Femur (tissue), 1 donor: ENCODE data around the gene NDUFAF4.
A peak's percentile ranks its signal among the peaks of the same experiment; 100 is the strongest.

ENCODE experiments used
- DNase-seq: peaks from one replicate; pipeline ENCODE4 v3.0.0-alpha.2; 2017

NDUFAF4 gene

DNA sequence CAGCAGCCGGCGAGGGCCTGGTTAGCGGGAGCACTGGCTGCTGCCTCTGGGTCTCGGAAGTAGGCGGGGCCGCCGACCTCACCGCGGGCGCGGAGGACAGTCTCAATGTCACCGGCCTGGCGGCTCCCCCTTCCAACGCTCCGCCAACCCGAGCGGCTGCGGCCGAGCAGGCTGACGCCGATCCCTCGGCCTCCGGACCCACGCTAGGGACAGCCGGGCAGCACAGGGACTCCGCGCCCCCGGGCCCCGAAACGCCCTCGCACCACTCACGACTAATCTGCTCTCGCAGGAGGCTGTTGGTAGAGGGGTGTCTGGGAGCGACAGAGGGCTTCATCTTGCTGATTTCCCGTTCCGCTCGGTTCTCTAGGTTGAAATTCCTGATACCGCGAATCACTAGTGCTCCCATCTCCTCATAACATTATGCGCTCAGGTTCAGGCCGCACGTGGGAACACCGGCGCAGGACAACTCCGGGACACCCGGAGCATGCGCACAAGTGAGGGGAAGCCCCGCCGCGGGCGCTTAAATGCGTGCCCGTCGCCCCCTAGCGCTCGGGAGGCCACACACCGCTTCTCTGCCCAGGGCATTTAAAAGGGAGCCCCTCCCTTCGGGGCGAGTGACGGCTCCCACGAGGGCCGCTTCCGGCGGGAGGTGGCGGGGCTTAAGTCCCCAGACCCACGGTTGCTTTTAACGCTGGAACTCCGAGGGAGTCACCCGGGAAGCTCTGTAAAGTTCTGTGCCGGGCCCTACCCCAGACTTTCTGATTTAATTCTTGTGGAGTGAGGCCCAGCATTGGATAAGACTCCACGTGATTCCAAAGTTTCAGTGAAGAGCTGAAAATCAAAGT lies at the start of gene NDUFAF4:
TSS of gene NDUFAF4 (minus strand) at position 496 of the 845 bp plus-strand sequence. CDS start at position 406, 90 bp downstream.
- peak; percentile 97 for DNase-seq

DNA sequence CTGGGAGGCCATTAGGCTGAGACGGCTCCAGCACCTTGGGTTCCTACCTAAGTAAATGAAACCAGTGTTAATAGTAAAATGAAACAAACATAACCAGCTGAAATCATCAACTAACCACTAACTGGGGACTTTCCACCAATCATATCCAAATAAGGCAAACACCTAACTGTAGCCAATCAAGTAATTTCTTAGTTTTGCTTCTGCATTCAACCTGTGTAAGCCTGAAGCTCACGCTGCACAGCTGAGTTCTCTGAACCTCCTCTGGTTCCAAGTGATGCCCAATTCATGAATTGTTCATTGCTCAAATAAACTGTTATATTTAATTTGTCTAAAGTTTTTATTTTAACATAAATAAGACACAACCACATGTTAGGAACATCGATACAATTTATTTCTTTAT lies 49.4 kb upstream of the NDUFAF4 start:
- DNase-seq, result no peak

DNA sequence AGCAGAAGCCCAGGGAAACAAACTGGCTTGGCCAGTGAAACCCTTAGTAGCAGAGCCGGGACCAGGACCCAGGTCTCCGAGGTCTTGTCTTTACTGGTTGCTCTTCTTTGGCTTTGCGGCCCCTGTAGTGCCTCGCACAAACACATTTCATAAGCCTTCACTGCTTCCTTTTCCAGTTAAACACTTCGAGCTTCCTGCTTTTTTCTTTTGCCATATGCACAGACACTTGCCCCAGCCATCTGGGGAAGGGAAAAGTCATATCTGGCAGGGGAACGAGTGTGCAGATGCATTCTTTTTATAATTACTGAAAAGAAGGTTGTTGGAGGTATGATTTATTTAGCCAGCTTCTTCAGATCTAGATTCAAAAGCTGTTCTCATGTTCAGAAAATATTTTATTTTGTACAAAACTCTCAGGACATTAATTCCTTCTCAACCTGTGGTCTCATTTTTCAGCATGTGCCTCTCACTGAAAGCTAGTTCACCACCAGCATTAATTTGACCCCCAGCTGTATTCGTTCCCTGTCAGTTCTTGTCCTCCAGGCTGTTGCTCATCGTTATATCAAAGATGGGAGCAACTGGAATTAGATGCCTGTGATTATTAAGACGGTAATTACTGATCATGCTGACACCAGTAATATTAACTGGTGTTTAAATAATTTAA lies 46.0 kb upstream of the NDUFAF4 start:
- no peak for DNase-seq

DNA sequence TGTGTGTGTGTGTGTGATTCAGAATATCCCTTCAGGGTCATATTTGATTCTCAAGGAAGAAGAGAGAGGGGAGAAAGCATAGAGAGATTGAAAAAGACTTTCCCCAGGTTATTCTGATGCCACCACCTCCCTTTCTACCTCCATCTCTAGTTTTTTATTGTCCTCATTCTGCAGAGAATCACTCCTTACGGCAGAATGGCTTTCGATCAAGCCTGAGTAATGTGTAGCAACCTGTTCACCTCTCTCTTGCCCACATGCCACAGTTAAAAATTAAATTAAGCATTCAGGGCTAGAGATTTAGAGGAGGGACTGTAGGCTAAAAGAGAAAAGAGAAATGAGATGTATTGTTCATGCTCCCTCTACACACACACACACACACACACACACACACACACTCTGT lies 45.0 kb upstream of the NDUFAF4 start:
- DNase-seq, result no peak

DNA sequence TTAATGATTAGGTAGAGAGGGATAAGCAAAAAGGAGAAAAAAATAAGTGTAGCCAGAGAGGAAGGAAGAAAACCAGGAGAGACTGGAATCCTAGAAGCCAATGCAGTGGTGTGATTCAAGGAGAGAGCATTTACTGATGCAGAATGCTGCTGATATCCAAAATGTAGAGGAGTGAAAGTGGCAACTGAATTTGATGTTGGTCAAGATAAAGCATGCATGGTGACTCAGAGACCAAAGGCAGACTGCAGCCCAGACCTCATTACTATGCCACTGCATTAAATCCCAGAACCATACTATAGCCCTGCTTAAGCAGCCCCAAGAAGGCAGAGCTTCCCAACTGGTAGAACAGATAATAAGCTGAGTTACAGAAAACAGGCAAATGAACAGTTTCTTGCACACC lies 42.6 kb upstream of the NDUFAF4 start:
- no peak for DNase-seq

DNA sequence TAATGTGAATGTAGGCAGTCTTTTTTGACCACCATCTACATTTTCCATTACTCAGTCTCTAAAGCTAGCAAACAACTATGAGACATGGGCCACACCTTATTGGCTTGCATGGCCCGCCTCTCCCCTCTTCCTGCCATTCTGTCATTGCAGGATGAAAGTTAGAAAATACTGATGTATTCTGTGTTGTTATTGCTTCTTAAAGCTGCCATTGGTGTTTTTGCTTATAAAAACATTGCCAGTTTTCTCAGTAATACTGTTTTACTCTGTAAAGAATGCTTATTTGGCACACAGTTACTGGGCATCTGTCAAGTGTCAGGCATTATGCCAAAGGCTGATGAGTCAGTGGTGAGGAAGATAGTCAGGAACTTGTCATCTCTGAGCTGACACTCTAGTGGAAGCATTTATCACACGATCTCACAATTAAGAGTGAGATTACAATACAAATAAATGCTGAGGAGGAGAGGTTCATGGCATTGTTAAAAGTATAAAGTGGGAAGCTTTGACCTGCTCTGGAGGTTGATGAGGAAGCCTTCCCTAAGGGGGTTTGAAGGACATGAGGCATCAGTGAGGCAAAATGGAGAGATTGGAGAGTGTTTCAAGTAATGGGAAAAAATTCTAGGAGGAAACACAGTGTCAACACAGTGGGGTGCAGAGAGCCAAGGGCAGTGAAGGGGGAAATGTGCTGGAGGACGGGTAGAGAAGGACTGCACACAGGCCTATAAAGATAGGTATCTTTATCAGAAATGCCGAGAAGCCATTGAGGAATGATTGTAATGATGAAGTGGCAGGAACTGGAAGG lies 41.5 kb upstream of the NDUFAF4 start:
- no peak for DNase-seq

DNA sequence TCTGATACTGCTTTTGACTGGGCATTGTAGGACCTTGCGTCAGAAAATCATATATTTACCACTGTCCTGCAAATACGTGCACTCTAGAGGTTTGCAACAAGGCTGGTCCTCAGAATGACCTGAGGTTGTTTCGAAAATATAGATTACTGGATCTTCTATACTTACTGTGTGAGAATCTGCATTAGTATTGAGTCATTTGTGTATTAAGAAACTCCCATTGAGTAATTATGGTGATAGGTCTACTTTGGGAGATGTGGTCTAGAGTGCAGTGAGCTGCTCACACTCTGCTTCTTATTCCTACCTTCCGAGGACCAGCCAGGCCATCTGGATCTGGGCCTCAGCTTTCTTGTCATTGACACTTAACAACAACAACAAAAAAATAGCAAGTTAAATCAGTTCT lies 36.4 kb upstream of the NDUFAF4 start:
- DNase-seq, result no peak

DNA sequence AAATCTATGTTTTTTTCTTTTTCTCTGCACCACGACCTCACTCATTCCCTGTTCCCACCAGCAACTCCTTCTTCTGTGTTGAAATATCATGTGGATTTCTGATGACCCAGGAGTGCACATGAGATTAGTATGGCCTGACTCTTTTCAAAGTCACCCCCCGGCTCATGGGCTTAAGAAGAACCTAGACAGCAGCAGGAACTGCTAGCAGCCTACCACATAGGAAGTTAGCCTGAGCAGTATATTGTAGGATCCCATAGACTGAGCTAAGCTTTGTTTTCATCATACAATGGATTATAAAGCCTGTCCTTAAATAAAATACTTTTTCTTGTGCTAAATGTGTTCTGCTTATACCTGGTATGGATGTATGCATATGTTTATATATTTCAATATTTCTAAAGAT lies 33.5 kb upstream of the NDUFAF4 start:
- DNase-seq, result no peak

DNA sequence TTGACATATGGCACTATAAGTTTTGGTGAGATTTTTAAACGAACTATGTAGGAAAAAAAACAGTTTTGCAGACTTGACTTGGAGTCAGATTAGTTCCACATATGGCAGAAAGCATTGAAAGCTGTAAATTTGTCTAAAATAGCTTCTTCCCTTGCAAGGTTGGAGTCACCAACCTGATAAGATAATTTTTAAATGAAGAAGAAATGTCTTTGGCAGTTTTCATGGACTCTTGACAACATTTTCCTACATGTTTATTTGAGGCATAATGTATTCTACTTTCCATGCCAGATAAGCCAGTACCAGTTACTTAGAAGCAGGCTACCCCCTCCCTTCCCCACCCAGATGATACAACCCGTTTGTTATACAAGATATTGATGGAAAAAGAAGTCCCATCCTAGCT lies 32.0 kb upstream of the NDUFAF4 start:
- no peak for DNase-seq

DNA sequence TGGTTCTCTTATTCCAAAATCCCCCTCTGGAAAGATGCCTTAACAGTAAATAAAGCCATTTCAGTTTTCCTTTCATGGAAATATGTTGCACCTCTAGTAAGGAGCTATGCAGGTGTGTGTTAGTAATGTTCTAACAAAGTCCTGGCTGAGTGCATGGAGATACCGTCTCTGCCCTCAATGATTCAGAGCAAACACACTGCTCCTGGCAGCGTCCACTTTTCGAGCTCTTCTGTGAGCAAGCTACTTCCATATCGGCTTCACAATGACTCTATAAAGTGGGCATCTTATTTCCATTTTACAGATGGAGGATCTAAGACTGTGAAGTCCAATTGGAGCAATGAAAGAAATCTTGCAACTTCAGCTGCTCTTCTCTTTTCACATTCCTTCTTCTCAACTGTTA lies 30.0 kb upstream of the NDUFAF4 start:
- DNase-seq, result no peak

DNA sequence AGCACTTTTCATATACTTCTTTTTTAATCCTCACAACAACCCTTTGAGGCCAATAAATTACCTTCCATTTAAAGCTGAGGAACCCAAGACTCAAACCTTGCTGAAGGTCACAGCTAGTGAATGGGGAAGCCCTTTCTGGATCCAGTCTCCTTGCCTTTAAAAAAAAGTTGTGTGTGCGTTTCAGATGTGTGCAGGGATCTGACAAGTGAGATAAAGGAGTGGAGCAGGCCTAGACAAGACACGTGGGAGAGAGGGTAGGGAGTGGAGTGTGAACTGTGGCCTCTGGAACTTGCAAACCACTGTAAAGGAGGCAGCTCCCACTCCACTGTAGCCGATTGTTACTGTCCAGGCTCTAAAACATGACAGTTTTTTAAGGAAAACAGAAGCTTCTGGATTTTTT lies 28.7 kb upstream of the NDUFAF4 start:
- DNase-seq, result no peak

DNA sequence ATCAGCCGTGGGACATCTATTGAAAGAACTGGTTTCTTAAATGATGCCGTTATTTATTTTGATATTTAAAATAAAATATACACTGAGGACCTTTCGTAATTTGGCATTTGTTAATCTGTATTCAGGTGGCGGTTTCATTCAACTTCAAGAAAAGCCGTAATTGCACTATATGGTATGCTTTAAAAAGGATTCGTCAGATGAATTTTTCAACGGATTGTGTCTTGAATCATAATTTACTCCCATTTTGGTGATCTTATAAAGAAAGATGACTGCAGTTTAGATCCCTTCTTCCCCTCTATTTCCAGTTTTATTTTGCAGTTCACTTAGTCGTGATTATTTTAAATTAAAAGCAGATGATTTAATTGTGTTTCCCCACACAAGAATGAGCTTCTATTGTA lies 27.6 kb upstream of the NDUFAF4 start:
- no peak for DNase-seq

DNA sequence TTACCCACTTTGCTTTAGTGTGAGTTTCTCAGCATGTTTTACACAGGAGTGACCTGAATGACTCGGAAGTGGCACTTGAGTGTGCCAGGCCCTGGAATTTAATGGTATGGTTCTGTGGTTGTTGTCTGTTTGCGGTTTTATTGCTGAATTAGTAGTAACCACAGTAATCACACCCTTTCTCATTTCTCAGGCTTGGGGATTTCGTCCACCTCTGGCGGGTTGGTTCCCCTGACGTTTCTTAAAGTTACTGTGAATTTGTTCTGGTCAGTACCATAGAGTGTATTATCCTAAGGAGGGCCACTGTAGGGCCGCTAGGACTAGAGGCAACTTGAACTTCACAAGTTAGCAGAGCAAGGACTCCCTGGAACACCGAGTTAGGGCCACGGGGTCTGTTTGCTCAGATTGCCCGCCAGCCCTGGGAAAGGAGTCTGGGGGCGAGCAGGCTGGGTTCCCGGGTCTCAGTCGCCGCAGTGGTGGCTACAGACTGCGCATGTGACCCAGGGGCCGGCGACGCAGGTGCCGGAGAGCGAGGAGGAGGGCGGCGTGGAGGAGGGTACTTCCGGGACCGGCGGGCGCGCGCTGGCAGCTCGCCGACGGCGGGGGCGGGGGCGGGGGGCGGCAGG lies 26.3 kb upstream of the NDUFAF4 start:
- no peak for DNase-seq

DNA sequence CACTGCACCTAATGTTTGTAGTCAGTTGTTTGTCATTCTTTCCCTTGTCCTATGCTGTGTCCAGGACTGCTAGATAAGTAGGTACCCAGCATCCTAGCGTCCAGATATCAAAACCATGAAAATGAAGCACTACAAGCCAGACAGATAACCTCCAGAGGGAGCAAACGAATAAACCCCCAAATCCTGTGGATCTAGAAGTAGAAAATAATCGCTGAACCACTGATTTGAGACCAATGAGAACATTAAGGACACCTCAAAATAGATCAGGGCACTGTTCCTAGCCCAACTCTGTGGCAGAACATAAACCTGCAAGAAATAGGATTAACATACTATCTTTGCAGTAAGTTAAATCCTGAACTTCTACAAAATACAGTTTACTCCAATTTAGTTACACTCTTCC lies 25.7 kb upstream of the NDUFAF4 start:
- DNase-seq, result no peak

DNA sequence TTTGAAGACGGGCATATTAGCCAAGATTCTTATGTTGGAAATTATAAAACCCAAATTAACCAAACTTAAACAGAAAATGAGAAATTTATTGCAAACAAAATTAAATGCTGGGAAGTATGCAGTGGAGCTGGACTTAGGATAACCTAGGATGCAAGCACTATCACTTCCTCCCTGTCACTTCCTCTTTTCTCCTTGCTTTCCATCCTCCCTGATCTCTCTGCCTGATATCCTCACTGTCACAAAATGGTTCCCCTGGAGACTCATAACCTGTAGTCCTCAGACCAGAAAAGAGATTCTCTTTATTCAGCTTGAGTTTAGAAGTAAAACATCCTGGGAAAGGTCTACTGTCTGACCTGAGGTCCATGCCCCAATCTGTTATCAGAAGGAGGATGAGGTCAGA lies 19.4 kb upstream of the NDUFAF4 start:
- no peak for DNase-seq

DNA sequence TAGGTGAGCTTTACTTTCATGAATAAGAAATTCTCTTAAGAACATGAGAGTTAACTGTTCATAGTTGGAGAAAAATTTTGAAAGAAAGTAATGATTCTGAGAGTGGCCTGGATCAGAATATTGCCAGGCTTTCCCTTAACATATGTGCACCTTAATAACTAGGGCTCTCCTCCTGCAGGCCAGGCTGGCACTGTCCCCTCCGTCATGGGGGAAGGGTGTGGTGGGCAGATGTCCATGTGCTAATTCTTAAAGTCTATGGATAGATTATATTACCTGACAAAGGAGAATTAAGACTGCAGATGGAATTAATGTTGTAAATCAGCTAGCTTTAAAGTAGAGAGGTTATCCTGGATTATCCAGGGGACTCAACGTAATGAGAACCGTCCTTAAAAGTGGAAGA lies 15.9 kb upstream of the NDUFAF4 start:
- DNase-seq, result no peak

DNA sequence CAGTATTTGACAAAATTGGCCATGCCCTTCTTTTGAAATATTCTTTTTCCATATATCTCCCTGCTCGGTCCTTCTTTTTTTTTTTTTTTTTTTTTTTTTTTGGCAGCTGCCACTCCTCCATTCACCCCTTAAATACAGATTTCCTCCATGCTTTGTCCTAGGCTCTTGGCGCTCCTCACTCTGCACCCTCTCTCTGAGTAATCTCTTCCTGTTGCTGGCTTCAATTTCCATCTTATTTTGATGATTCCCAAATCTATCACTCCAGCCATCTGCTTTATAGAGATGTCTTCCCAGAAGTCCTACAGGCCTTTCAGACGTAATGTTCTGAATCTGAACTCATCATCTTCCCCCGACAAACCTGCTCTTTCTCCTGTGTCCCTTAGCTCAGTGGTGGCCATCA lies 14.1 kb upstream of the NDUFAF4 start:
- no peak for DNase-seq

DNA sequence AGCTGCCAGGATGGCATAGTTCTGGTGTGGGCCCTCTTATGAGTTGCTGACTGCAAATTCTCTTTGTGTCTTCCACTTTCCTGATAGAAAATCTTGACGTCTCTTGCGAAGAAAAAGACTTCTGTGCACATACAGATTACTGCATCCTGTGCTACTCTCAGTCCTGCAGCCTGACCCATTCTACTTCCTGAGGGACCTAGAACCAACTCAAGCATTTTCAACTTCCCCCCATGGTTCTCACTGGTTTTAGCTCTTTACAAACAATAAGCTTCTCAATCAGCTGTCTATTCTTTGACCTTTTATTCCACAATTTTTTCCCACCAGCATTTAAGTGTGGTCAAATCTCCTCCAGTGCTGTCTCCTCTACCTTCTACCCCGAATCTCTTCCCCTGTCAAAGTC lies 13.5 kb upstream of the NDUFAF4 start:
- no peak for DNase-seq

DNA sequence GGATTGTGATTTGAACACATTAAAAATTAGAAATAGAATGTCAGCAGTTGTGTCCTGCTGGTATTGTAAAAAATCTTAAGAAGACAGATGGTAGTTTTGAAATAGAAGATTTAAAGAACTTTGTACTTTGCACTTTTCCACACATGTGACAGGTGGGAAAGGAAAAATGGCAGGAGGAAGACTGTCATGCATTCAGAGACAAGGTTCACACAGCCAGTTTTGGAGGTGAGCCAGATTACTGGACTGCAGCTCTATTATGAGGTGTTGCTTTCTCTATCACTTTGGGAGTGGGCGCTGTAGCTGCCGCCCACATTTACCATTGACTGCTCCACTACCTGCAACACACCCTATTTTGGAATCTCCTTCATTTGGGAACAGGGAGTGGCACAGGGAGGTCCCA lies 12.1 kb upstream of the NDUFAF4 start:
- DNase-seq, result no peak

DNA sequence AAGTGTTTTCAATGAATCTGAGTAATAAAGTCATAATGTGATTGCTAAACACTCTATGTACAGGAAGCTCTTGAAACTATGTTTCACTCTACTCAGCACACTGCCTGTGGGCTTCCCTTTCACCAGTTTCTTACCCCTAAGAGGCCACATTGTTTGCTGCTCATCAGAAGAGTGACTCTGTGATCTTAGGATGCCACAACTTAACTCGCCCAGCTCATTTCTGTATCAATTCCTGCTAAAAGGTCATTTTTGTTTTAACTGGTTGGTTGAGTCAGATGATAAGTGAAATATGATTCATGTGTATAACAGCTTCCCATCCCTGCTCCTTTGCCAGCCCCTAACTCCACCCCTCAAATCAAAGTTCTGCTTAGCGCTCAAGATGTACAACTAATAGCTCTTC lies 9.8 kb upstream of the NDUFAF4 start:
- DNase-seq, result no peak

DNA sequence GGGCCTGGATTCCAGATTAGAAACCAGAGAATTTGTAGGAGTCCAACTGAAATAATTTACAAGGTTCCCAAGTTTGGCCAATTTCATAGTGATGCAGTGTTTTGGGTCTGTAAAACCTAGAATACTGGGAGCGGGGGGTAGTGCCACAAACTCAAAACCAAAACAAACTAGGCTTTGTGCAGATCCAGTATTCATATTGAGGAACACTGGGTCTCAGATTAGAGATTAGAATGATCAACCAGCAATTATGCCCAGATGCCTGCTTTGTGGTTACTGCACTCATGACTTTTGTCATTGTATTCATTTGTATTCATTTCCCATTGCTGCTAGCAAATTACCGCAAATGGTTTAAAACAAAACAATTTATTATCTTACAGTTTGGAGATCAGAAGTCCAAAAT lies 3.2 kb upstream of the NDUFAF4 start:
- no peak for DNase-seq

DNA sequence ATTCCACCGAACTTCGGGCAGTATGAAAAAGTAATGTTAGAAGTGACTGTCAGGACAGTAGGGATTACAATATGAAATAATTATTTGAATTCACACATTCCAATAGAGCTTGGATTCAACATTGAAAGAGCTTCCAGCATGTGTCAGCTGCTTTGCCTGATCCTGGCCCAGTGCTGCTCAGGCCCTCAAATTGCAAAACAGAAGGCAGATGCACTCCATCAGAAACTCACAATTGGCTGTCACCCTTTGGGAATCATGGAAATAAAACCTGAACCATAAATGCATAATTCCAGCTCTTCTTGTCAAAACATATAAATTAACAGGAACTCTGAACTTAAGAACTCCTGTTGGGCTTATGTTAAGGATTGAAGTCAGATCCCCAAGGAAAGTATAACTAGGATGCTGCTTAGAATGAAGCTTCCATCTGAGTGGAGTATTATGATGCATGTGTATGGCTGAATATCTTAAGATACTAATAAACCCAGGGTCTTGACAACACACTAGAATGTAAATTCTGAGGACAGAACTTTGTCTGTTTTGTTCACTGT lies 1.8 kb upstream of the NDUFAF4 start:
- no peak for DNase-seq

DNA sequence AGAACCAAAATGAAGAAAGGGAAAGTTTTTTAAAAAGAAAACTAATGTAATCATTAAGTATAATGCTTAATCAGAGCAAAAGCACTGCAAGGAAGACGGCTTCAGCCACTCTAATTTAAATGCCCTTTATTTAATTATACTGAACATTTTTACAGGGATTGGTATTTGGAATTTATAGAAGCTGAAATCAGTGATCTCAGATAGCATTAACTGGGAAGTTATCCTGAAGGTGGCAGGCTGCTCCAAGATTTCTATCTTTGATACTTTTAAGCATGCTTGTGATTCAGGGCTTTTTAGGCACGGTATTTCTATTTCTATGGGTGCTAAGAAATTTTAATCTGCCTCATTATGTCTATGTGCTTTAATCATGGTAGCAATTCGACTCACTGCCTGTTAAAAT lies 1.3 kb upstream of the NDUFAF4 start:
- no peak for DNase-seq
